Body of pancreas (tissue), 4 donors: Measurements from ENCODE around the gene TOM1L2. TPM values are rescaled to one million over a fixed set of nuclear protein-coding genes. Genes with fewer than 3 reads are reported as not detected.

ENCODE experiments used
- ATAC-seq: fragments of 150-250 bp; one replicate; pipeline ENCODE4 v1.9.1; 2016
- DNase-seq, 4 donors: peaks; one replicate each; pipeline ENCODE4 v3.0.0-alpha.2; 2019
- H3K27ac ChIP-seq, 4 donors: fragments of 200-600 bp; sonication (generic); 1 replicate in 3 of 4; 2 replicates in 1 of 4; pipeline versions ENCODE4 v1.5.1 to v1.6.1; 2016 to 2019; ENCODE audit warnings: mild to moderate bottlenecking in 1 of 4, mixed read lengths in 1 of 4, moderate library complexity in 1 of 4
- H3K27me3 ChIP-seq, 2 donors: fragments of 200-600 bp; sonication (generic); one replicate each; pipeline ENCODE4 v1.6.0; 2016; ENCODE audit warnings: mild to moderate bottlenecking in 1 of 2
- H3K36me3 ChIP-seq, 2 donors: fragments of 200-600 bp; sonication (generic); replicated peaks in 1 of 2; 2 replicates each; pipeline ENCODE4 v1.5.1; 2016; ENCODE audit warnings: low read depth in 2 of 2; ENCODE audit not compliant: insufficient read depth in 1 of 2
- H3K4me1 ChIP-seq: fragments of 200-600 bp; sonication (generic); one replicate; pipeline ENCODE4 v1.6.0; 2016
- H3K4me3 ChIP-seq, 2 donors: fragments of 200-600 bp; sonication (generic); 1 replicate in 1 of 2; 2 replicates in 1 of 2; pipeline ENCODE4 v1.5.1; 2016 to 2019
- H3K9me3 ChIP-seq, 3 donors: fragments of 200-600 bp; sonication (generic); 1 replicate in 2 of 3; 2 replicates in 1 of 3; pipeline ENCODE4 v1.5.1; 2016
- POLR2A ChIP-seq, 3 donors: fragments of 450-650 bp; IDR thresholded peaks; one replicate each; pipeline ENCODE4 v1.6.1; 2016; ENCODE audit warnings: antibody characterized with exemption in 3 of 3, mild to moderate bottlenecking in 2 of 3
- WGBS, 2 donors: methylation state at CpG; one replicate each; pipeline ENCODE4 v1.1.5; 2017; 5-methylcytosine and 5-hydroxymethylcytosine counted together
- intact Hi-C: fragments of 100-400 bp; cut with DNase I; formaldehyde crosslinking; loops from one replicate; pipeline ENCODE4 v1.15.1; 2023
- total RNA-seq, 2 donors: library from RNA; depleted of rRNA; stranded (reverse); fragments of >200 nt; gene quantifications; one replicate each; pipeline ENCODE4 v1.1.0, GENCODE V29; 2016
- TF ChIP-seq, protein P1 (sequence below), 7 experiments: fragments of 450-650 bp in 4 of 7; fragments of 200-600 bp in 3 of 7; sonication (generic) in 3 of 7; IDR thresholded peaks; one replicate each; pipeline ENCODE4 v1.5.1; 2016 to 2019; ENCODE audit warnings: antibody characterized with exemption in 7 of 7

Gene TOM1L2
- total RNA-seq, 2 donors from 2014 or later = 35.9 to 55.8 TPM

DNA sequence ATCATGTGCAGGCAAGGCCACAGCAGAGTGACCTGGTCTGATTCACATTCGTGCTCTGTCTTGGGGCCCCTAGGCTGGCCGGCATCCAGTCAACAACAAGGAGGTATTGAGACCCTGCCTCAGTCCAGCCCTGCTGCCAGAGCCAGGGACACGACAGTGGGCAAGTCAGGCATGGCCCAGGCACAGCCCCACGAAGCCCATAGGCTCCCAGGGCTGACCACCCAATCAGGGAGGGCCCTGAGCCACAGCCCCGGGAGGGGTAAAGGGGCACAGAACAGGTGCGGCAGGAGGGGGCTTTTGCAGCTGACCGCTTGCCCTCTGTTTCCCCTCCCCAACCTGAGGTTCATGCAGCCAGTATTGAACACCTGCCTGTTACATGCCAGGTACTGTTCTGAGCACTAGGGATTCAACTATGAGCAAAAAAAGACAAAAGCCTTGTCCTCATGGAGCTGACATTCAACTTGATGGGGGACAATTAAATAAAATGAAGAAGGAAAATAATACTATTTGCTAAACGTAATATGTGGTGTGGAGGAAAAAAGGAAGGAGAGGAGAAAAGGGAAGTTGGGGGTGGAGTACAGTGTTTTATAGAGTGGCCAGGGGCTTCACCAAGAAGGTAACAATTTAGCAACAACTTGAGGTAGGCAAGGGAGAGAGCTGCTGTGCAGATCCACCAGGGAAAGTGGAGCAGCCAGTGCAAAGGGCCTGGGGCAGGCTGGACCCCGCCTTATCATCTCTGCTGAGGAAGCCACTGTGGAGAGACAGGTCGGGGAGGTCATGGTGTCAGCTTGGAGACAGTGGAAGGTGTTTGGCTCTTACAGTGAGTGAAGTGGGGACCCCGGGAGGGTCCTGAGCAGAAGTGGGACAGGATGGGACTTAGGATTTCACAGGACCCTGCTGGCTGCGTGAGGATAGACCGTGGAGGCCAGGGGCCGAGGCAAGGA is 6.6 kb upstream of the TOM1L2 start:
- no peak for TF ChIP-seq POLR2A (IDR thresholded peaks at IDR 0.05)
- TF ChIP-seq, protein P1, sequence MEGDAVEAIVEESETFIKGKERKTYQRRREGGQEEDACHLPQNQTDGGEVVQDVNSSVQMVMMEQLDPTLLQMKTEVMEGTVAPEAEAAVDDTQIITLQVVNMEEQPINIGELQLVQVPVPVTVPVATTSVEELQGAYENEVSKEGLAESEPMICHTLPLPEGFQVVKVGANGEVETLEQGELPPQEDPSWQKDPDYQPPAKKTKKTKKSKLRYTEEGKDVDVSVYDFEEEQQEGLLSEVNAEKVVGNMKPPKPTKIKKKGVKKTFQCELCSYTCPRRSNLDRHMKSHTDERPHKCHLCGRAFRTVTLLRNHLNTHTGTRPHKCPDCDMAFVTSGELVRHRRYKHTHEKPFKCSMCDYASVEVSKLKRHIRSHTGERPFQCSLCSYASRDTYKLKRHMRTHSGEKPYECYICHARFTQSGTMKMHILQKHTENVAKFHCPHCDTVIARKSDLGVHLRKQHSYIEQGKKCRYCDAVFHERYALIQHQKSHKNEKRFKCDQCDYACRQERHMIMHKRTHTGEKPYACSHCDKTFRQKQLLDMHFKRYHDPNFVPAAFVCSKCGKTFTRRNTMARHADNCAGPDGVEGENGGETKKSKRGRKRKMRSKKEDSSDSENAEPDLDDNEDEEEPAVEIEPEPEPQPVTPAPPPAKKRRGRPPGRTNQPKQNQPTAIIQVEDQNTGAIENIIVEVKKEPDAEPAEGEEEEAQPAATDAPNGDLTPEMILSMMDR (IDR thresholded peaks at IDR 0.05) = no peak
- no peak overlapping the region for H3K27ac ChIP-seq

DNA sequence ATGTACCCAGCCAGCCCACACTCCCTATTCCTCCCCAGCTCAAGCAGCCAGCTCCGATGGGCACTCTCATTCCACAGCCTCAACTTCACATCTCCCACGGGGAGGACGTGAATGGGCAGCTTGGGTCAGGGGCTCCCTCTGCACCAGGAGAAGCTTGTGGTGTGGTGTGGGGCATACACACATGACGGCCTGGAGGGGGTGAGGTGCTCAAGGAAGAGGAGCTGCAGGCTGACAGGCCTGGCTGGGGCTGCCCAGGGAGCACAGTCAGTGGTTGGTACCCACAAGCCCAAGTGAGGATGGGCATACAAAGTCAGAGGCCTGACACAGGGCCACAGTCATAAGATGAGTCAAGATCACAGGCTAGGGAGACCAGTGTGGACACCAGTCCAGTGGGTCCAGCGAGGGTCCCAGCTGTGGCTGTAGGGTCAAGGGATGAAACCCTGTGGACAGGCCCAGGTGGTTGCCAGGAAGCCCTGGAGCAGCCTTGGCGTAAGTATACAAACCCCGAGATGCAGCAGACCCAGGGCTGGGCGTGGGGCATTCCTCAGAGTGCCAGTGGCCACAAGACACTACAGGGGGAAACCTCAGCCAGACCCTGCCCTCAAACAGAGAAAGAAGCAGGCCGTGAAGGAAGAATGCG is 4.9 kb upstream of the TOM1L2 start:
- DNase-seq (no peak), ATAC-seq (no peak)
- H3K9me3 ChIP-seq = no peaks in the 10 kb centered on the region
- H3K27me3 ChIP-seq = no peaks in the 10 kb centered on the region
- peaks cover 5% of the 10 kb centered on the region for H3K4me1 ChIP-seq
- WGBS, 2 donors = 73 to 86% methylated on average over 8 to 10 of the region's 10 CpGs
- intact Hi-C loops = no loop called here
- no peak overlapping the region for H3K27ac ChIP-seq
- no peak overlapping the region for H3K4me3 ChIP-seq
- TF ChIP-seq, protein P1 (IDR thresholded peaks at IDR 0.05) = no peak
- no peak for TF ChIP-seq POLR2A (IDR thresholded peaks at IDR 0.05)
- H3K36me3 ChIP-seq = no peaks in the 10 kb centered on the region

More for the DNA sequence above, 6.6 kb upstream of the TOM1L2 start:
- DNase-seq (no peak), ATAC-seq (no peak)
- Histone ChIP-seq H3K9me3 (no peaks in the 10 kb centered on the region), H3K4me3 (no peak overlapping the region), H3K4me1 (no peaks in the 10 kb centered on the region), H3K36me3 (no peaks in the 10 kb centered on the region), H3K27me3 (no peaks in the 10 kb centered on the region)
- WGBS, 2 donors = 70 to 87% methylated on average over 4 to 14 of the region's 14 CpGs
- intact Hi-C loops = no loop called here

- Histone ChIP-seq H3K27me3 (no peaks in the 10 kb centered on the region), H3K4me1 (peaks cover 16% of the 10 kb centered on the region), H3K4me3 (no peak overlapping the region), H3K36me3 (no peaks in the 10 kb centered on the region), H3K27ac (no peak overlapping the region), H3K9me3 (no peaks in the 10 kb centered on the region)
- TF ChIP-seq, protein P1 (IDR thresholded peaks at IDR 0.05) = no peak
- no peak for TF ChIP-seq POLR2A (IDR thresholded peaks at IDR 0.05)
- intact Hi-C loops = no loop called here
- DNase-seq = no peak
- ATAC-seq = no peak
- WGBS, 2 donors = 64 to 68% methylated on average over 8 of the region's 8 CpGs
Measured at GRCh38 chr17:17975436-17975835, 3.2 kb upstream of the TOM1L2 start.

GRCh38 chr17:17972952-17973254 is 703 bp upstream of the TOM1L2 start:
- peaks cover 23% of the 10 kb centered on the region for H3K4me1 ChIP-seq
- no peaks in the 10 kb centered on the region for H3K36me3 ChIP-seq
- H3K27ac ChIP-seq = peak overlapping the region in 3 of 4 donors; percentile 25 to 76 (median 75)
- H3K27me3 ChIP-seq = no peaks in the 10 kb centered on the region
- no peaks in the 10 kb centered on the region for H3K9me3 ChIP-seq
- intact Hi-C loops = no loop called here
- ATAC-seq (no peak), DNase-seq (no peak)
- TF ChIP-seq, protein P1 (IDR thresholded peaks at IDR 0.05) = no peak
- TF ChIP-seq POLR2A (IDR thresholded peaks at IDR 0.05) = no peak
- 2 to 3% methylated on average over 10 to 13 of the region's 13 CpGs for WGBS, 2 donors
- H3K4me3 ChIP-seq = peak overlapping the region; percentile 18 to 51
